KMS-11 (cell line): ENCODE measurements around the gene RBBP8NL.

Experiments used
- H2AFZ ChIP-seq: fragments of 200-600 bp; sonication (generic); 2 replicates; pipeline ENCODE4 v1.6.1; 2016; ENCODE audit warnings: antibody characterized with exemption, mixed run types, low read depth
- H3K27ac ChIP-seq: fragments of 200-600 bp; sonication (generic); 2 replicates; pipeline ENCODE4 v1.6.1; 2016; ENCODE audit warnings: mild to moderate bottlenecking, mixed run types
- H3K27me3 ChIP-seq: fragments of 200-600 bp; sonication (generic); 2 replicates; pipeline ENCODE4 v1.6.1; 2017; ENCODE audit warnings: mild to moderate bottlenecking, low read depth, mixed run types, moderate library complexity; ENCODE audit not compliant: insufficient read depth
- H3K36me3 ChIP-seq: fragments of 200-600 bp; sonication (generic); 2 replicates; pipeline ENCODE4 v1.6.1; 2017; ENCODE audit warnings: mild to moderate bottlenecking, mixed run types; ENCODE audit not compliant: insufficient read depth
- H3K4me1 ChIP-seq: fragments of 200-600 bp; sonication (generic); 2 replicates; pipeline ENCODE4 v1.6.1; 2016; ENCODE audit warnings: mild to moderate bottlenecking, low read depth, mixed run types; ENCODE audit not compliant: poor library complexity, severe bottlenecking
- H3K4me2 ChIP-seq: fragments of 200-600 bp; sonication (generic); 2 replicates; pipeline ENCODE4 v1.7.0; 2016; ENCODE audit warnings: mild to moderate bottlenecking, mixed run types
- H3K4me3 ChIP-seq: fragments of 200-600 bp; sonication (generic); IDR thresholded peaks from 2 replicates; pipeline ENCODE4 v1.6.1; 2017; ENCODE audit warnings: low read depth, low read length, mixed read lengths; ENCODE audit not compliant: insufficient read depth
- H3K79me2 ChIP-seq: fragments of 200-600 bp; sonication (generic); 2 replicates; pipeline ENCODE4 v1.6.1; 2016; ENCODE audit warnings: low read depth, mixed run types; ENCODE audit not compliant: insufficient read depth
- H3K9ac ChIP-seq: fragments of 200-600 bp; sonication (generic); 2 replicates; pipeline ENCODE4 v1.6.1; 2016; ENCODE audit warnings: mild to moderate bottlenecking, mixed run types
- H4K20me1 ChIP-seq: fragments of 200-600 bp; sonication (generic); 2 replicates; pipeline ENCODE4 v1.6.1; 2016; ENCODE audit warnings: mild to moderate bottlenecking, mixed run types; ENCODE audit not compliant: insufficient read depth
- TF ChIP-seq, protein P1 (sequence below): fragments of 200-600 bp; sonication (generic); conservative IDR thresholded peaks from 2 replicates; pipeline ENCODE4 v1.6.1; 2017; ENCODE audit warnings: low read depth, mild to moderate bottlenecking, antibody characterized with exemption, low read length, moderate library complexity, mixed read lengths

Gene RBBP8NL

DNA sequence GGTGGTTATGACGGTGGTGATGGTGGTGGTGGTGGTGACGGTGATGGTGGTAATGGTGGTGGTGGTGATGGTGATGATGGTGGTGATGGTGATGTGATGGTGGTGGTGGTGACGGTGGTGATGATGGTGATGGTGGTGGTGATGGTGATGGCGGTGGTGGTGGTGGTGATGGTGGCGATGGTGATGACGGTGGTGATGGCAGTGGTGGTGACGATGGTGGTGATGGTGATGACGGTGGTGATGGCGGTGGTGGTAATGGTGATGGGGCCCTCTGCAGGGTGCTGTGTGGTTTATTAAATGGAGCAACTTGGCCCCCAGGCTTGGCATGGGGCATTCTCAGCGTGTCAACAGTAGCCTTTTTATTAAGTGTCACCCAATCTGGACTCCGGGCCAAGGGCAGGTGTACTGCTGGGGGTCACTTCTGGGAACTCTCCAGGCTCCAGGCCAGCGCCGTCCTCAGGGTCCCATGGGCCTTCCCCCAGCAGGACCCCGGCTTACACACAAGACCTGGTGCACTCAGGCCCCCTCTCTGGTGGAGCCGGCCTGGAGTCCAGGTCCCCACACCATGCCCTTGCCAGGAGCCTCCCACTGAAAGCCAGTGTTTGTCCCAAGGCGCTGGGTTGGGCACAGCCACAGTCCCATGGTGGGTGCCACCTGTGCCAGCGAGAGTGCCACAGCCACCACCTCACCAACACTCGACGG is 29.1 kb downstream of the RBBP8NL start:
- Histone ChIP-seq H2AFZ (no peak overlapping the region), H3K36me3 (no peaks in the 10 kb centered on the region), H3K4me2 (no peak overlapping the region), H3K27me3 (no peaks in the 10 kb centered on the region), H3K27ac (no peak overlapping the region), H3K4me1 (no peaks in the 10 kb centered on the region), H3K79me2 (no peaks in the 10 kb centered on the region), H3K9ac (no peak overlapping the region), H3K4me3 (no peak overlapping the region), H4K20me1 (no peaks in the 10 kb centered on the region)
- TF ChIP-seq, protein P1, sequence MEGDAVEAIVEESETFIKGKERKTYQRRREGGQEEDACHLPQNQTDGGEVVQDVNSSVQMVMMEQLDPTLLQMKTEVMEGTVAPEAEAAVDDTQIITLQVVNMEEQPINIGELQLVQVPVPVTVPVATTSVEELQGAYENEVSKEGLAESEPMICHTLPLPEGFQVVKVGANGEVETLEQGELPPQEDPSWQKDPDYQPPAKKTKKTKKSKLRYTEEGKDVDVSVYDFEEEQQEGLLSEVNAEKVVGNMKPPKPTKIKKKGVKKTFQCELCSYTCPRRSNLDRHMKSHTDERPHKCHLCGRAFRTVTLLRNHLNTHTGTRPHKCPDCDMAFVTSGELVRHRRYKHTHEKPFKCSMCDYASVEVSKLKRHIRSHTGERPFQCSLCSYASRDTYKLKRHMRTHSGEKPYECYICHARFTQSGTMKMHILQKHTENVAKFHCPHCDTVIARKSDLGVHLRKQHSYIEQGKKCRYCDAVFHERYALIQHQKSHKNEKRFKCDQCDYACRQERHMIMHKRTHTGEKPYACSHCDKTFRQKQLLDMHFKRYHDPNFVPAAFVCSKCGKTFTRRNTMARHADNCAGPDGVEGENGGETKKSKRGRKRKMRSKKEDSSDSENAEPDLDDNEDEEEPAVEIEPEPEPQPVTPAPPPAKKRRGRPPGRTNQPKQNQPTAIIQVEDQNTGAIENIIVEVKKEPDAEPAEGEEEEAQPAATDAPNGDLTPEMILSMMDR: no peak

DNA sequence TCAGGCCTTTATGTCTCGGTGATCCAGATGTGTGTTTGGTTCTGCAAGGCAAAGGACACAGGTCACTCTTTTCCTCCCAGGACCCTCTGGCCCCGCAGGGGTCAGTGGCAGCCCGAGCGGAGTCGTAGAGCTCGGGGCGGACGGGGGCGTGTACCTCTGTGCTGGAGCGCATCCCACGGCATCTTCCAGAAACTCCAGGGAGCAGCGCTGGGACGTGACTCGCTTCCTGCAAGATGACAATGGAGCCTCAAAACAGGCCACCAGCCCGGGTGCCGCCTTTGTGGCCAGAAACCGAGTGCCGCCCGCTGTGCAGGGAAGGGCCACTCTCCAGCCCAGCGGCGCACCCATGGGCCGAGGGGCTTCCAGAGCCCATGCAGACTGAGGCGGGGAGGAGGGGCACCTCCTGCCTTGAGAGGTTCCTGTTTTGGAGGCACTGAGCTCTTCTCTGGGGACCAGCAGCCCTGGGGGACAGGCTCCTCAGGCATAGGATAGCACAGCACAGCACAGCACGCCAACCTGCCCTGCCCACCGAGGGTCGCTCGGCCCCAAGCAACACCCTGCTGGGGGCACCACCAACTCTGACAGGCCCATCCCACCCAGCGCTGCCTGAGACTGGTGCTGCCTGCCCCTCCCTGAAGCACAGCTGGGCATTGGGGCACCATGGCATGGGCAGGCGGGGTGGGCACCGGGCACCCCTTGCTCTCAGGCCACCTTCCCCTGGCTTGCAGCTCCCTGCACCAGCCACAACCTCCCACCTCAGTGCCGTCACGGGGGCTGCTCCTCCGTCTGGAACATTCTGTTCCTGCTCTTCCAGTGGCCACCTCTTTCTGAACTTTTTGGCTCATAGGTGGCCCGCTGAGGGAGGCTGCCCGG is 30.7 kb downstream of the RBBP8NL start:
- Histone ChIP-seq H3K27ac (no peak overlapping the region), H3K4me2 (no peak overlapping the region), H4K20me1 (no peaks in the 10 kb centered on the region), H3K4me3 (no peak overlapping the region), H2AFZ (no peak overlapping the region), H3K36me3 (no peaks in the 10 kb centered on the region), H3K4me1 (no peaks in the 10 kb centered on the region), H3K9ac (no peak overlapping the region), H3K27me3 (no peaks in the 10 kb centered on the region), H3K79me2 (no peaks in the 10 kb centered on the region)
- TF ChIP-seq, protein P1: no peak

DNA sequence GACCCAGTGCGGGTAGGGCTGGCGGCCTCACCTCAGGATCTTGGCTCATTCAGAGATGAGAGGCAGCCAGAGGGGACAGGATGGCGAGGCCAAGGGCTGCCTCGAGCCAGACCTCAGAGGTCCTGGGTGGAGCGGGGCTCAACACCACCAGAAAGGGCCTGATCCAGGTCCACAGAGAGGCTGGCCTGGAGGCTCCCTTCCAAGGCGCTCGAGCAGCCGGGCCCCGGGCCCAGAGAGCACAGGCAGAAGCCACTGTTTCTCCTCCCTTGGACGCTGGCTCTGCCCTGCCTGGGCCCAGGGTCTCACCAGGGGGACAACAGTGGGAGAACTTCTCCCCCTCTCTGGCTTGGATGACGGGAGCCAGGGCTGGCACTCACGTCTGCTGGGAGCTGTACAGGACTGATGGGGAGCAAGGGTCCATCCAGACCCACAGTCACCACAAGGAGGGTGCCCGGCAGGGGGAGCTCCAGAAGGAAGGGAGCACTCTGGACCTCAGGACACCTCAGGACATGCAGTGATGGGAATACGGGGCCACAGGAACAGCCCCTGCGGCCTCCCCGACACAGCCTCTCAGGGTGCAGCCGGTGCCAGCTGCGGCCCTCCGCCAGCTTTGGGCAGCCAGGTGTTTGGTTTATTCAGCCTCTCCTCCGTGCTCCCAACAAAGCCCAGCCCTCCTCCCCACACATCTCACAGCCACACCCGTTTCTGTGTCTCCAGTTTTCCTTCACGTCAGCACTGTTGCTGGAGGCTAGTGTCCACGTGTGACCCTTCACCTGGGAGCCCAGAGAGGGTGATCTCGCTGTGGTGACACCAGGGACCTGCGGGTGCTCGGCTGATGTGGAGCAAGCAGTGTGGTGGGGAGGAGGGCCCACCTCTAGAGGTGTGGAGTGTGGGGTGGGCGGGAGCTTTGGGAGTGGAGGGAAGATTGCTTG is 31.8 kb downstream of the RBBP8NL start:
- TF ChIP-seq, protein P1: no peak
- Histone ChIP-seq H3K27me3 (no peaks in the 10 kb centered on the region), H3K36me3 (no peaks in the 10 kb centered on the region), H3K4me3 (no peak overlapping the region), H3K27ac (no peak overlapping the region), H4K20me1 (no peaks in the 10 kb centered on the region), H3K79me2 (no peaks in the 10 kb centered on the region), H3K4me2 (no peak overlapping the region), H2AFZ (no peak overlapping the region), H3K4me1 (no peaks in the 10 kb centered on the region), H3K9ac (no peak overlapping the region)
